ENCODE measurements around the gene GPC5. TPM values are rescaled to one million over a fixed set of nuclear protein-coding genes. Genes with fewer than 3 reads are reported as not detected.

Gene GPC5
- polyA plus RNA-seq, 2 of the 4 experiments (the other 2 are of a cell fraction), result not detected

DNA sequence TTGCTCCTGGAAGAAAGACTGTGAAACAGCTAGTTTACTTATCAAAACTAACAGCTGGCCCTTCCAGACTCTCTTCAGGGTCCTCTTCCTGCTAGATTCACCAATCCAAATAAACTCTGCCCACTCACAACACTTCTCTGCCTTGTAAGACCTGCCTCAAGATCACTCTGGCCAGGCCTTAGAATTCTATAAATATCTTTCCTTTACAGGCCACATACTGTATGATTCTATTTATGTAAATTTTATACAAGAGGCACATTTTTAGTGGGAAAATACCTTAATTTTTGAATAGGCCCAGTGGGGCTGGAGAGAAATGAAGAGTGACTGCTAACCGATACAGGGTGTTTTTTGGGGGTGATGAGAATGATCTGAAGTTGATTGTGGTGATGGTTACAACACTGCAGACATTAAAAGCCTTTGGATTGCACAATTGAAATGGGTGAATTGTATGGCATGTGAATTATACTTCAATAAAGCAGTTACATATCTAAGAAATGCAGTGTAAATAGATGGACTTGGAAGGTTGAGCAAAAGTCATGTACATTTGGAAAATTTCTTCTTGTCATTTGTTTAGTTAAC, 141.8 kb downstream of the GPC5 start:
- Histone ChIP-seq H3K4me3 (no peak overlapping the region), H3K4me1 (no peaks in the 10 kb centered on the region), H3K9me3 (no peaks in the 10 kb centered on the region), H3K4me2 (no peak overlapping the region), H3K27ac (no peak overlapping the region)
- ChIA-PET POLR2A (no interaction called here), CTCF (no interaction called here)
- no peak for FAIRE-seq
- ATAC-seq, result no peak
- 33% methylated on average over 1 of the region's 1 CpG for WGBS (ENCODE audit: missing lambda C conversion rate)
- DNase-seq (ENCODE audit: low read depth in 1 of 2, low spot score in 1 of 2), result no peak
- TF ChIP-seq ZSCAN20 (CRISPR knock-in tag; IDR thresholded peaks at IDR 0.05) (no peak), POLR2A (IDR thresholded peaks at IDR 0.05; ENCODE audit: low read length) (no peak), KDM5A (IDR thresholded peaks at IDR 0.05) (no peak), HOXA7 (CRISPR knock-in tag; IDR thresholded peaks at IDR 0.05) (no peak), JUNB (IDR thresholded peaks at IDR 0.05) (no peak), FOXS1 (CRISPR knock-in tag; IDR thresholded peaks at IDR 0.05) (no peak), FOSB (CRISPR knock-in tag; IDR thresholded peaks at IDR 0.05) (no peak), RARB (CRISPR knock-in tag; IDR thresholded peaks at IDR 0.05) (no peak), TFCP2L1 (CRISPR knock-in tag; IDR thresholded peaks at IDR 0.05) (no peak), NR3C1 (IDR thresholded peaks at IDR 0.05) (no peak), ZC3H11A (IDR thresholded peaks at IDR 0.05) (no peak), RNF2 (IDR thresholded peaks at IDR 0.05; ENCODE audit: borderline replicate concordance, low read depth) (no peak), RFX5 (IDR thresholded peaks at IDR 0.05) (no peak), MAFK (IDR thresholded peaks at IDR 0.05; ENCODE audit: partially characterized antibody) (no peak), EHMT2 (IDR thresholded peaks at IDR 0.05; ENCODE audit: low read depth) (no peak), TP53 (CRISPR knock-in tag; IDR thresholded peaks at IDR 0.05) (no peak)
- TF ChIP-seq, protein P1, sequence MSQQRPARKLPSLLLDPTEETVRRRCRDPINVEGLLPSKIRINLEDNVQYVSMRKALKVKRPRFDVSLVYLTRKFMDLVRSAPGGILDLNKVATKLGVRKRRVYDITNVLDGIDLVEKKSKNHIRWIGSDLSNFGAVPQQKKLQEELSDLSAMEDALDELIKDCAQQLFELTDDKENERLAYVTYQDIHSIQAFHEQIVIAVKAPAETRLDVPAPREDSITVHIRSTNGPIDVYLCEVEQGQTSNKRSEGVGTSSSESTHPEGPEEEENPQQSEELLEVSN (IDR thresholded peaks at IDR 0.05; ENCODE audit: borderline replicate concordance, low read depth), result no peak
- TF ChIP-seq, protein P2, sequence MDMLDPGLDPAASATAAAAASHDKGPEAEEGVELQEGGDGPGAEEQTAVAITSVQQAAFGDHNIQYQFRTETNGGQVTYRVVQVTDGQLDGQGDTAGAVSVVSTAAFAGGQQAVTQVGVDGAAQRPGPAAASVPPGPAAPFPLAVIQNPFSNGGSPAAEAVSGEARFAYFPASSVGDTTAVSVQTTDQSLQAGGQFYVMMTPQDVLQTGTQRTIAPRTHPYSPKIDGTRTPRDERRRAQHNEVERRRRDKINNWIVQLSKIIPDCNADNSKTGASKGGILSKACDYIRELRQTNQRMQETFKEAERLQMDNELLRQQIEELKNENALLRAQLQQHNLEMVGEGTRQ (IDR thresholded peaks at IDR 0.05), result no peak
- TF ChIP-seq, protein P3, sequence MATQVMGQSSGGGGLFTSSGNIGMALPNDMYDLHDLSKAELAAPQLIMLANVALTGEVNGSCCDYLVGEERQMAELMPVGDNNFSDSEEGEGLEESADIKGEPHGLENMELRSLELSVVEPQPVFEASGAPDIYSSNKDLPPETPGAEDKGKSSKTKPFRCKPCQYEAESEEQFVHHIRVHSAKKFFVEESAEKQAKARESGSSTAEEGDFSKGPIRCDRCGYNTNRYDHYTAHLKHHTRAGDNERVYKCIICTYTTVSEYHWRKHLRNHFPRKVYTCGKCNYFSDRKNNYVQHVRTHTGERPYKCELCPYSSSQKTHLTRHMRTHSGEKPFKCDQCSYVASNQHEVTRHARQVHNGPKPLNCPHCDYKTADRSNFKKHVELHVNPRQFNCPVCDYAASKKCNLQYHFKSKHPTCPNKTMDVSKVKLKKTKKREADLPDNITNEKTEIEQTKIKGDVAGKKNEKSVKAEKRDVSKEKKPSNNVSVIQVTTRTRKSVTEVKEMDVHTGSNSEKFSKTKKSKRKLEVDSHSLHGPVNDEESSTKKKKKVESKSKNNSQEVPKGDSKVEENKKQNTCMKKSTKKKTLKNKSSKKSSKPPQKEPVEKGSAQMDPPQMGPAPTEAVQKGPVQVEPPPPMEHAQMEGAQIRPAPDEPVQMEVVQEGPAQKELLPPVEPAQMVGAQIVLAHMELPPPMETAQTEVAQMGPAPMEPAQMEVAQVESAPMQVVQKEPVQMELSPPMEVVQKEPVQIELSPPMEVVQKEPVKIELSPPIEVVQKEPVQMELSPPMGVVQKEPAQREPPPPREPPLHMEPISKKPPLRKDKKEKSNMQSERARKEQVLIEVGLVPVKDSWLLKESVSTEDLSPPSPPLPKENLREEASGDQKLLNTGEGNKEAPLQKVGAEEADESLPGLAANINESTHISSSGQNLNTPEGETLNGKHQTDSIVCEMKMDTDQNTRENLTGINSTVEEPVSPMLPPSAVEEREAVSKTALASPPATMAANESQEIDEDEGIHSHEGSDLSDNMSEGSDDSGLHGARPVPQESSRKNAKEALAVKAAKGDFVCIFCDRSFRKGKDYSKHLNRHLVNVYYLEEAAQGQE (IDR thresholded peaks at IDR 0.05), result no peak
- TF ChIP-seq, protein P4, sequence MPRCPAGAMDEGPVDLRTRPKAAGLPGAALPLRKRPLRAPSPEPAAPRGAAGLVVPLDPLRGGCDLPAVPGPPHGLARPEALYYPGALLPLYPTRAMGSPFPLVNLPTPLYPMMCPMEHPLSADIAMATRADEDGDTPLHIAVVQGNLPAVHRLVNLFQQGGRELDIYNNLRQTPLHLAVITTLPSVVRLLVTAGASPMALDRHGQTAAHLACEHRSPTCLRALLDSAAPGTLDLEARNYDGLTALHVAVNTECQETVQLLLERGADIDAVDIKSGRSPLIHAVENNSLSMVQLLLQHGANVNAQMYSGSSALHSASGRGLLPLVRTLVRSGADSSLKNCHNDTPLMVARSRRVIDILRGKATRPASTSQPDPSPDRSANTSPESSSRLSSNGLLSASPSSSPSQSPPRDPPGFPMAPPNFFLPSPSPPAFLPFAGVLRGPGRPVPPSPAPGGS (IDR thresholded peaks at IDR 0.05), result no peak

DNA sequence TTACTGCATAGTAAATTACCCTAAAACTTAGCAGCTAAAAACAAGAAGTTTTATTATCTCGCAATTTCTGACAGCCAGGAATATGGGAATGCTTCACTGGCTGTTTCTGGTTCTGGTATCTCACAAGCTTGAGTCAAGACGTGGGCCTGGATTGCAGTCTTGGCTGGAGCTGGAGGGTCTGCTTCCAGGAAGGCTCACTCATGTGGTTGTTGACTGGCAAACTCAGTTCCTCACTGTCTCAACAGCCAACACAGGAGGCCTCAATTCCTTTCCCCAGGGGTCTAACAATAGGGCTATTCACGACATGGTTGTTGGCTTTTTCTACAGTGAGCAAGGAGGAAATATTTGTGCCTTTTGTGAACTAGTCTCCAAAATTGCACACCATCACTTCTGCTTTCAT, 146.3 kb downstream of the GPC5 start:
- POLR2A ChIA-PET, result no interaction called here
- DNase-seq (ENCODE audit: low read depth in 1 of 2, low spot score in 1 of 2), result no peak
- TF ChIP-seq NFE2L2 (conservative IDR thresholded peaks at IDR 0.05; ENCODE audit: low read length) (no peak), BHLHE40 (IDR thresholded peaks at IDR 0.05; ENCODE audit: low read depth, low read length) (no peak), CBX2 (IDR thresholded peaks at IDR 0.05; ENCODE audit: borderline replicate concordance, low read depth) (no peak), RARB (CRISPR knock-in tag; IDR thresholded peaks at IDR 0.05) (no peak), POLR2A (IDR thresholded peaks at IDR 0.05; ENCODE audit: low read length) (no peak), RFX5 (IDR thresholded peaks at IDR 0.05) (no peak), RNF2 (IDR thresholded peaks at IDR 0.05; ENCODE audit: borderline replicate concordance, low read depth) (no peak), TFCP2L1 (CRISPR knock-in tag; IDR thresholded peaks at IDR 0.05) (no peak), FOSL2 (IDR thresholded peaks at IDR 0.05) (no peak), FOSL2 (CRISPR knock-in tag; IDR thresholded peaks at IDR 0.05) (no peak), MAZ (IDR thresholded peaks at IDR 0.05; ENCODE audit: borderline replicate concordance, low read depth, low read length) (no peak), NPAS2 (CRISPR knock-in tag; IDR thresholded peaks at IDR 0.05; ENCODE audit: borderline replicate concordance) (no peak), CEBPB (IDR thresholded peaks at IDR 0.05) (no peak), FOSB (CRISPR knock-in tag; IDR thresholded peaks at IDR 0.05) (no peak), HOXB13 (CRISPR knock-in tag; IDR thresholded peaks at IDR 0.05; ENCODE audit: low read depth) (no peak)
- TF ChIP-seq, protein P5, sequence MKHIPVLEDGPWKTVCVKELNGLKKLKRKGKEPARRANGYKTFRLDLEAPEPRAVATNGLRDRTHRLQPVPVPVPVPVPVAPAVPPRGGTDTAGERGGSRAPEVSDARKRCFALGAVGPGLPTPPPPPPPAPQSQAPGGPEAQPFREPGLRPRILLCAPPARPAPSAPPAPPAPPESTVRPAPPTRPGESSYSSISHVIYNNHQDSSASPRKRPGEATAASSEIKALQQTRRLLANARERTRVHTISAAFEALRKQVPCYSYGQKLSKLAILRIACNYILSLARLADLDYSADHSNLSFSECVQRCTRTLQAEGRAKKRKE (CRISPR knock-in tag; IDR thresholded peaks at IDR 0.05; ENCODE audit: low read depth), result no peak
- TF ChIP-seq, protein P6, sequence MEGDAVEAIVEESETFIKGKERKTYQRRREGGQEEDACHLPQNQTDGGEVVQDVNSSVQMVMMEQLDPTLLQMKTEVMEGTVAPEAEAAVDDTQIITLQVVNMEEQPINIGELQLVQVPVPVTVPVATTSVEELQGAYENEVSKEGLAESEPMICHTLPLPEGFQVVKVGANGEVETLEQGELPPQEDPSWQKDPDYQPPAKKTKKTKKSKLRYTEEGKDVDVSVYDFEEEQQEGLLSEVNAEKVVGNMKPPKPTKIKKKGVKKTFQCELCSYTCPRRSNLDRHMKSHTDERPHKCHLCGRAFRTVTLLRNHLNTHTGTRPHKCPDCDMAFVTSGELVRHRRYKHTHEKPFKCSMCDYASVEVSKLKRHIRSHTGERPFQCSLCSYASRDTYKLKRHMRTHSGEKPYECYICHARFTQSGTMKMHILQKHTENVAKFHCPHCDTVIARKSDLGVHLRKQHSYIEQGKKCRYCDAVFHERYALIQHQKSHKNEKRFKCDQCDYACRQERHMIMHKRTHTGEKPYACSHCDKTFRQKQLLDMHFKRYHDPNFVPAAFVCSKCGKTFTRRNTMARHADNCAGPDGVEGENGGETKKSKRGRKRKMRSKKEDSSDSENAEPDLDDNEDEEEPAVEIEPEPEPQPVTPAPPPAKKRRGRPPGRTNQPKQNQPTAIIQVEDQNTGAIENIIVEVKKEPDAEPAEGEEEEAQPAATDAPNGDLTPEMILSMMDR (IDR thresholded peaks at IDR 0.05), result no peak

More for the DNA sequence above, 146.3 kb downstream of the GPC5 start:
- CTCF ChIA-PET, result no interaction called here
- Histone ChIP-seq H3K4me3 (no peak overlapping the region), H3K27ac (no peak overlapping the region), H3K9me3 (no peaks in the 10 kb centered on the region), H3K4me2 (no peak overlapping the region), H3K4me1 (no peaks in the 10 kb centered on the region)
- 11% methylated on average over 3 of the region's 3 CpGs for WGBS (ENCODE audit: missing lambda C conversion rate)
- FAIRE-seq (no peak), ATAC-seq (no peak)

All from A549 (cell line).